Measurements from ENCODE around the gene ARHGAP33.
"Not testable (repeated sequence)": the region's sequence is repeated elsewhere in the genome, so short reads cannot be mapped to it uniquely, and the experiment has no call there.

ARHGAP33 gene

DNA sequence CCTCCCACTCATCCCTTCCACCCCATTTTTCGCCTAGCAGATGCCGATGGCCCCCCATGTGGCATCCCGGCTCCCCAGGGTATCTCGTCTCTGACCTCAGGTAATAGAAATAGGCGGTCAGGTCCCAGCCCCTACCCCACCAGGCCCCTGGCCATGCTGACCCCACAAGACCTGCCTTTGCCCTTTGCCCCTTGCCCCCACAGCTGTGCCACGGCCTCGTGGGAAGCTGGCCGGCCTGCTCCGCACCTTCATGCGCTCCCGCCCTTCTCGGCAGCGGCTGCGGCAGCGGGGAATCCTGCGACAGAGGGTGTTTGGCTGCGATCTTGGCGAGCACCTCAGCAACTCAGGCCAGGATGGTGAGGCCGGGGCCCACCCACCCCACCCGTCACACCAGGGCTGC is 5.4 kb downstream of the ARHGAP33 start:
- no peak for DNase-seq

DNA sequence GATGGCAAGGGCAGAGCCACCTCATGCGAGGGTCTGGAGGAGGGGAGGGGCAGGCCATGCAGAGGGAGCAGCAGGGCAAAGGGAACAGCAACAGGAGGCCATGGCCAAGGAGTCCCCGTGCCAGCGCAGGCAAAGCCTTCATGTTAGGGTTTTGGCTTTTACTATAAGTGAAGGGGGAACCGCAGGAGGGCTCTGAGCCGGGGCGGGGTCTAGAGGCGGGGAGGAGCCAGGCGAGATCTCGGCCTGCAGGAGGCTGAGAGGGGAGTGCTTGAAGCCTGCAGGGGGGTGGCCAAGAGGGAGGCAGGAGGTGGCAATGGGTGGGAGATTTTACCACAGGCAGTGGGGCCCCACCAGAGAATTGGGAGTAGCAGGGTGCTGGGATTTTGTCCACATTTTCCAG is 6.3 kb downstream of the ARHGAP33 start:
- DNase-seq, result no peak

DNA sequence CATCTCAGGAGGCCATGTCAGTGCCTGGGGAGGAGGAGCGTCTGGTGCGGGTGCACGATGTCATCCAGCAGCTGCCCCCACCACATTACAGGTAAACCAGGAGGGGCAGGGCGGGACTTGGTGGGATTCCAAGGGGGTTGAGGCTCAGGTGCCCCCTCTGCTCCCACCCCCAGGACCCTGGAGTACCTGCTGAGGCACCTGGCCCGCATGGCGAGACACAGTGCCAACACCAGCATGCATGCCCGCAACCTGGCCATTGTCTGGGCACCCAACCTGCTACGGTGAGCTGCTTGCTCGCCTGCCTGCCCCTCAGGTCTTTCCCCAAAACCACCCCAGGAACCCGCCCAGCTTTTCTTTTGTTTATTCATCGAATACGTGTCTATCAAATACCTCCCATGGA is 7.2 kb downstream of the ARHGAP33 start:
- no peak for DNase-seq

DNA sequence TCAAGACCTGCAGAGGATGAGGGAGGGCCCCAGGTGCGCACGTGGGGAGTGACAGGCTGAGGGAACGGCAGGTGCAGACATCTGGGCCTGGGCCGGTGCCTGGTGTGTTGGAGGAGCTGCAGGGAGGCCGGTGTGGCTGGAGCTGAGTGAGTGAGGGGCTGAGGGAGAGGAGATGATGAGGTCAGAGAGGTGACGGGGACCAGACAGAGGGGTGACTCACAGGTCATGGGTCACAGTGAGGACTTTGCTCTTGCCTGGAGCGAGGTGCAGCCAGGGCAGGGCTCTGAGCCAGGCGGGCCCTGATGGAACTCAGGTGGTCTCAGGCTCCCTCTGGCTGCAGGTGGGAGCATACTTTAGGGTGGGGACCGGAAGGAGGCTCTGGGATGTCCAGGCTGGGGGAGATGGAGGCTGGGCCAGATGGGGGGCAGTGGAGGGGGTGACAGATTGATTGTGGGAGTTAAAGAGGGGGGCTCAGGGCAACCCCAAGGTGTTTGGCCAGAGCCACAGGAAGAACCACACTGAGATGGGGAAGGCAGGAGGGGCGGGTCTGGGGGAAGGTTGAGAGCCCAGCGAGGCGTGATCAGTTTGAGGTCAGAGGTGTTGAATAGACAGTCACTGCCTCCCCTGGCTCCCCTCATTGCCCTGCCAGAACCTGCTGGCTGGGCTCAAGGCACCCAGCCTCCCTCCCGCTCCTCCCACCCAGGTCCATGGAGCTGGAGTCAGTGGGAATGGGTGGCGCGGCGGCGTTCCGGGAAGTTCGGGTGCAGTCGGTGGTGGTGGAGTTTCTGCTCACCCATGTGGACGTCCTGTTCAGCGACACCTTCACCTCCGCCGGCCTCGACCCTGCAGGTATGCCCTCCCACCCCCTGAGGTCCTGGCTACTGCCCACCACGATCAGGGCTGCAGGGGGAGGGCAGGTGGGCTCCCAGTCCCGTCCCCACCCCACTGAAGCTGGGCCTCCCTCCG is 8.4 kb downstream of the ARHGAP33 start:
- no peak for DNase-seq

DNA sequence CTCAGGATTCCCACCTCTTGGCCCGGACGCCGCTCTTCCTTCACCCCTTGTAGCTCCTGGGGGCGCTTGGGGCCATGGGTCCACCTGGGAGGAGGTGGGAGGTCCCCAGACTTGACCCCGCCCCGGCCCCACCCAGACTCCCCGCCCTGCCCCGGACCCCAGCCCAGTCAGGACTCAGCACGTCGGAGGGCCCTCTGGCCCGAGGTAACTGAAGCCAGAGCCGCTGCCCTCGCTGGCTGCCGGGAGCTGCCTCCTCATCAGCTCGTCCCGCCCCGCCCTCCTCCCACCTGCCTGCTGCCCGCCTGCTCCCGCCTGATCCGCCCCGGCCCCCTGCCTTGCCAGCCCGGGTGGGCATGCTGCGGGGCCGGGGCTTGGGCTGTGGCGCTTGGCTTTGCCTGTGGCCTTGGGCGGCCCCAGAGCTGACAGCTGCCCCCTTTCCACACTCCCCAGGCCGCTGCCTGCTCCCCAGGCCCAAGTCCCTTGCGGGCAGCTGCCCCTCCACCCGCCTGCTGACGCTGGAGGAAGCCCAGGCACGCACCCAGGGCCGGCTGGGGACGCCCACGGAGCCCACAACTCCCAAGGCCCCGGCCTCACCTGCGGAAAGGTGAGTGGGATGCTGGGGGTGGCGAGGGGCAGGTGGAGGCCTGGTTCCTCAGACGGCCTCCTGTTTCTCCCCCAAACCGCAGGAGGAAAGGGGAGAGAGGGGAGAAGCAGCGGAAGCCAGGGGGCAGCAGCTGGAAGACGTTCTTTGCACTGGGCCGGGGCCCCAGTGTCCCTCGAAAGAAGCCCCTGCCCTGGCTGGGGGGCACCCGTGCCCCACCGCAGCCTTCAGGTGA is 9.4 kb downstream of the ARHGAP33 start:
- no peak for DNase-seq

DNA sequence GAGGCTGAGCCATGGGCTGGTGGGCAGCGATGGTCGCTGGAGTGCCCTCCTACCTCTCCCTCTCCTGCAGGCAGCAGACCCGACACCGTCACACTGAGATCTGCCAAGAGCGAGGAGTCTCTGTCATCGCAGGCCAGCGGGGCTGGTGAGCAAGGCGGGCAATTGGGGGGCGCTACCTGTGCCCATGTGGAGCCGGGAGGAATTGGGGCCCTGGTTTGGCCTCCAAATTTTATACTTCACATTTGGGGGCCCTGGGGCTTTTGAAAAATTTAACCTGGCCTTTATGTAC is 9.9 kb downstream of the ARHGAP33 start:
- no peak for DNase-seq

DNA sequence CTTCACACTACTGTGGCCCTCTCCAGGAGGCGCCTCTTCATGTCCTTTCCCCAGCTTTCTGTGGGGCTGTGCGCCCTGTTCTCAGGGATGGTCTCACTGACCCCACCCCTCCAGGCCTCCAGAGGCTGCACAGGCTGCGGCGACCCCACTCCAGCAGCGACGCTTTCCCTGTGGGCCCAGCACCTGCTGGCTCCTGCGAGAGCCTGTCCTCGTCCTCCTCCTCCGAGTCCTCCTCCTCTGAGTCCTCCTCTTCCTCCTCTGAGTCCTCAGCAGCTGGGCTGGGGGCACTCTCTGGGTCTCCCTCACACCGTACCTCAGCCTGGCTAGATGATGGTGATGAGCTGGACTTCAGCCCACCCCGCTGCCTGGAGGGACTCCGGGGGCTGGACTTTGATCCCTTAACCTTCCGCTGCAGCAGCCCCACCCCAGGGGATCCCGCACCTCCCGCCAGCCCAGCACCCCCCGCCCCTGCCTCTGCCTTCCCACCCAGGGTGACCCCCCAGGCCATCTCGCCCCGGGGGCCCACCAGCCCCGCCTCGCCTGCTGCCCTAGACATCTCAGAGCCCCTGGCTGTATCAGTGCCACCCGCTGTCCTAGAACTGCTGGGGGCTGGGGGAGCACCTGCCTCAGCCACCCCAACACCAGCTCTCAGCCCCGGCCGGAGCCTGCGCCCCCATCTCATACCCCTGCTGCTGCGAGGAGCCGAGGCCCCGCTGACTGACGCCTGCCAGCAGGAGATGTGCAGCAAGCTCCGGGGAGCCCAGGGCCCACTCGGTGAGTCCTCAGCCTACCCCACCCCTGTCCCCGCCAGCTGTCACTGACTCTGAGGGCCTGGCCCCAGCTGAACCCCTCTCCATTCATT is 11.2 kb downstream of the ARHGAP33 start:
- no peak for DNase-seq

DNA sequence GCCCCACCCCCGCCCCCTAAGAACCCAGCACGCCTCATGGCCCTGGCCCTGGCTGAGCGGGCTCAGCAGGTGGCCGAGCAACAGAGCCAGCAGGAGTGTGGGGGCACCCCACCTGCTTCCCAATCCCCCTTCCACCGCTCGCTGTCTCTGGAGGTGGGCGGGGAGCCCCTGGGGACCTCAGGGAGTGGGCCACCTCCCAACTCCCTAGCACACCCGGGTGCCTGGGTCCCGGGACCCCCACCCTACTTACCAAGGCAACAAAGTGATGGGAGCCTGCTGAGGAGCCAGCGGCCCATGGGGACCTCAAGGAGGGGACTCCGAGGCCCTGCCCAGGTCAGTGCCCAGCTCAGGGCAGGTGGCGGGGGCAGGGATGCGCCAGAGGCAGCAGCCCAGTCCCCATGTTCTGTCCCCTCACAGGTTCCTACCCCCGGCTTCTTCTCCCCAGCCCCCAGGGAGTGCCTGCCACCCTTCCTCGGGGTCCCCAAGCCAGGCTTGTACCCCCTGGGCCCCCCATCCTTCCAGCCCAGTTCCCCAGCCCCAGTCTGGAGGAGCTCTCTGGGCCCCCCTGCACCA is 11.9 kb downstream of the ARHGAP33 start:
- DNase-seq, result no peak

DNA sequence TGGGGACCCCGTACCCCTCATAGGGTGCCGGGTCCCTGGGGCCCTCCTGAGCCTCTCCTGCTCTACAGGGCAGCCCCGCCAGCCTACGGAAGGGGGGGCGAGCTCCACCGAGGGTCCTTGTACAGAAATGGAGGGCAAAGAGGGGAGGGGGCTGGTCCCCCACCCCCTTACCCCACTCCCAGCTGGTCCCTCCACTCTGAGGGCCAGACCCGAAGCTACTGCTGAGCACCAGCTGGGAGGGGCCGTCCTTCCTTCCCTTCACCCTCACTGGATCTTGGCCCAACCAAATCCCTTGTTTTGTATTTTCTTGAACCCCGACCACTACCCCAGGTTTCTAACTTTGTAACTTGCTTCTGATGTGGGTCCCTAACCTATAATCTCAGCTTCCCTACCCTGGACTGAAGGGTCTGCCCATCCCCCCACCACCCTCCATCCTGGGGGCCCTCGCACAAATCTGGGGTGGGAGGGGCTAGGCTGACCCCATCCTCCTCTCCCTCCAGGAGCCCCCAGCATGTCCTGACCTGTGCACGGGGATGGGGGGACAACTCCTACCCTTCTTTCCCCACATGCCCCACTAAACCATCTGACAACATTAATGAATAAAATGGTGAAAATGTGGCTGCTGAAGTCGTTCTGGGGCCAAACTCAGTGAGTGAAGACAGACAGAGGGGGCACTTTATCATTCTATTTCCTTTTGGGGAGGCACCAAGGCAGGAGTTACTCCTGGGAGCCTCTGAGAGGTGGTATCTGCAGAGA is 13.0 kb downstream of the ARHGAP33 start:
- no peak for DNase-seq

DNA sequence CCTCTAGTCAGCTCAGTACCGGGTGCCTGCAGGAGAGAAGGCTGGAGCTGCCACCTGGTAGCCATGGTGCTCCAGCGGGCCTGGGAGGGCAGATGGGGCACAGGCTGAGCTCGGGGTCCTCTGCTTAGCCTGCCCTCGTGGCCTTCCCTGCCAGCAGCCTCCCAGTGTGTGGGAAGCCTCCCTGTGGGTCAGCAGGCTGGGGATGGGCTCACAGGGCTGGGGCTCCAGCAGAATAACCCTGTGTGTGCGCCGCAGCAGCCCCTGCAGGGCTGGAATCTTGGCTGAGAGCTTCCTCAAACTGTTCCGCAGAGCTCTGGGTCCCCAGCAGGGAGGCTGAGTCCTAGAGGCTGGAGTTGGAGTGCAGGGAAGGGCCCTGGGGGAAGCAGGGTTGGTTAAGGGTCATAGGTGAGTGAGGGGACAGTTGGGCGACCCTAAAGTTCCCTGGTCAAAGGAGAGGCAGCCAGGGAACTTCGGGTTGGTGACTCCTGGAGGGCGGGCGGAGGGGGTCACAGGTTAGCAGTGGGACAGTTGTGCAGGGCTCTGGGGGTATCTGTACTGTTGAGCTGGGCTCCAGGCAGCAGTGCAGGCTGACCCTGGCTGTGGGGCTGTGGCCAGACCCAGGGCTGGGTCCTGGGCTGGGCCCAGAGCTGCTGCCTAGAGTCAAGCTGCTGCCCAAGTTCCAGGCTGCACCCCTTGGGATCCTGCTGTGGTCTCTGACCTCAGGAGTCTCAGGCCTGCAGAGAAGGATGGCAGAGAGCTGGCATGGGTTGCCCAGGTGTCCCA is 14.0 kb downstream of the ARHGAP33 start:
- no peak for DNase-seq

DNA sequence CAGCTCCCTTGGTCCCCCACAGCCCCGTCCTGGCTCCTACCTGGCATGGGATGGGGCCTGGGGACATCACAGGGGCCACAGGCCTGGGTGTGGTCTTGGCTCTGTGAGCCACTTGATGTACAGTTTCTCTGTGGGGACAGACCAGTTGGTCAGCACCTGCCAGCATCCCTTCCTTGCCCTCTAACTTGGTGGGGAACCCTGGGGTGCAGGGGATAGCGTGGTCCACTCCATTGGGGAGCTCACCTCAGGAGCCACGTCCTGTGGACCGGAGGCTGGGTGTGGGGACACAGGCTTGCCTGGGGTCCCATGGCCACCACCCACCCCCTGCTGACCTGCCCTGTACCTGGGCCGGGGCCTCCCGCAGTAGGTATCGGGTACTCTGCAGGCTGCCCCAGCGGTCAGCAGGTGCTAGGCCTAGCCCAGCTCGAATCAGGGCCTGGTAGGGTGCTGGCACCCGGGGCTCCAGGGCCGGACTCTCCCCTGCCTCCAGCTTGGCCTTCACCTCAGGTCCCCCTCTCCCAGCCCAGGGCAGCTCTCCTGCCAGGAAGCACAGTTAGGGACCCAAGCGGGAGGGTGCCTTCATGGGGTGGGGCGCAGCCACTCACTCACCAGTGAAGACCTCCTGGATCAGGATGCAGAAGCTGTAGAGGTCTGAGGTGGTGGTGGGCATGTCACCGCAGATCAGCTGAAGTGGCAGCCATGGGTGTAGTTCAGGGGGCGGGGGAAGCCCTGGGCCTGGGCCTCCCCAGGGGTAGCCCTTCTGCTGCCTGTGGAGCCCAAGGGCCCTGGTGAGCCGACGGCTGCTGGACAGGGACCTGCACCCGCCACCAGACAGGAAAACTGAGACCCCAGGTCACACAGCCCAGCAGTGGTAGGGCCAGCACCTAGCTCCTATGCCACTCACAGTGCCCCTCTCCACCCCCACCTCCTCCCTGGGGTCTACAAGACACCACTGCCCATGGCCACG is 14.9 kb downstream of the ARHGAP33 start:
- no peak for DNase-seq

DNA sequence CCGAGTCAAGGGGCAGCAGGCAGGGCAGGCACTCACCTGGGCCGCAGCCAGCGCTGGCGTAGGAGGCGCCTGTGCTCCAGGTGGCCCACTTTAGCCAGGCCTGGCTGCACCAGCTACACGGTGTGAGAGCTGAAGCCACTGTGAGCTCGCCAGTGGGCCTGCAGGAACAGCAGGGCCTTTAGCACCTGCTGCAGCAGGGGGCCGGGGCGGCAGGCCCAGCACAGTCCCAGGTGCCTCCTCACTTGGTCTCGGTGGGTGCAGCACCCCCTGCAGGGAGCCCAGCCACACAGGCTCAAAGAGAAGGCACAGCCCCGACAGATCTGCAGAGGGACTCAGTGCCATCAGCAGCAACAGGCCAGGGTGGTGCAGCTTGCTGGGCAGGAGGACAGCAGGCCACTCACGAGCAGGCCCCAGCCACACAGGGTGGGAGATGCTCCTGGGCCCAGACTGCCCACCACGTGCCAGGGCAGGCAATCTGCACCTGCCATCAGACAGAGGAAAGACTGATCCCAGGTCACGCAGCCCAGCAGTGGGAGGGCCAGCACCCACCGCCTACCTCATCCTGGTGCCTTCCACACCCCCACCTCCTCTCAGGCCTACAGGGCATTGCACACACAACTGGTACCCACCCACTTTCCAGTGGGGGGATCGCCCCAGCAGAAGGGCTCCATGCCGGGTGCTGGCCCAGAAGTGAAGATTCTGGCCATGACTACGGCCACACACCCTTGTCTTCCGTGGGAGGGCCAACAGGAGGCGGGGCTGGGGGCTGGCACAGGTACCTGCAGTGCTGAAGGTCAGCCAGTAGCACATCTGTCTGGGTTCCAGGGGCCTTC is 15.8 kb downstream of the ARHGAP33 start:
- DNase-seq, result no peak

DNA sequence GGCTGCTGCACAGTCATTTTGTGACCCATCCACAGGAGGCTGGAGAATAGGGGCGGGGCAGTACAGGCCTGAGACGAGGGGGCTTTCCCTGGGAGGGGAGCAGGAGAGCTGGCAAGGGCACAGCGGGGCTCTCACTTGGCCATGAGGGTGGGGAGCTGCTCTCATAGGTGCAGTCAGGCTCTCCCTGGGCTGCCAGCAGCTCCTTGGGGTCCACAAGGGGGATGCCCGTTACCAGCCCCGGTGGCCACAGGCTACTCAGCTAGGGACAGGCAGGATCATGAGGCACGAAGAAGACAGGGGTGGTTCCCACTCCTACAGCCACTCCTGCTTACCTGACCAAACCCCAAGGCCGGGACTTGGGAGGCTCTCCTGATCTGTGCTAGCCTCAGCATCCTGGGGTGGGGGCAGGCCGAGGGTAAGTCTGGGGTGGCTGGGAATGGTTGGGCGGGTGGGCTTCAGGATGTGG is 16.5 kb downstream of the ARHGAP33 start:
- DNase-seq, result no peak

DNA sequence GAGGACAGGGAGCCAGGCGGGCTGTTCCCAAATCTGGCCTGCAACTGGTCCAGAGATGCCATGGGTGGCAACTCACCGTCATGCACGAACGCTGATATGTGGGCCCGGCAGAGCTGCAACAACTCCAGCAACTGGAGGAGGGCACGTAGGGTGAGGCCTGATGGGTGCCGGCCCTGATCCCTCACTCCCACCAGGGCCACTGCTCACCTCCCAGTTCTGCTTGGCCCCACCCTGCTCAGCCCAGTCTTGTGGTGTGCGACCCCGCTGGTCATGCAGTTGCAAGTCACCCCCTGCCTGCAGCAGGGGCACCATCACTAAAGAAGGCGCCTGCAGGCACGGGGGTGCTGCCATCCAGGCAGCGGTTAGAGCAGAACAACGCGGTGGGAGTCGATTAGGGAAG is 16.9 kb downstream of the ARHGAP33 start:
- DNase-seq, result no peak

DNA sequence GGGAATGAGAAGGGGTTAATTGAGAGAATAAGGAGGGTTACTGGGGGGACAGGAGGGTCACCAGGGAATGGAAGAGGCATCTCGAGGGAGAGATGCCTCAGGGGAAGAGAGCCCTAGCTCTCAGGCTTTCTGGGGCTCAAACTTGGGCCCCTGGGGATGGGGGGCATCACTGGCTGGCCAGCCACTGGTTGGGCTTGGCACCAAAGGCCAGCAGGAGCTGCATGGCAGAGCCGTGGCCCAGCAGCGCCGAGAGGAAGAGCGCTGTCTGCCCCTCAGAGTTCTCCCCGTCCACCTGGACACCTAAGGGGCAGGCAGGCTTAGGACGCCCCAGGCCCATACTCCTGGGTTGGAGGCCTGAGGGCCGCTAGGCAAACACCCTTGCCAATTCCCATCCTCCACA is 17.5 kb downstream of the ARHGAP33 start:
- no peak for DNase-seq

DNA sequence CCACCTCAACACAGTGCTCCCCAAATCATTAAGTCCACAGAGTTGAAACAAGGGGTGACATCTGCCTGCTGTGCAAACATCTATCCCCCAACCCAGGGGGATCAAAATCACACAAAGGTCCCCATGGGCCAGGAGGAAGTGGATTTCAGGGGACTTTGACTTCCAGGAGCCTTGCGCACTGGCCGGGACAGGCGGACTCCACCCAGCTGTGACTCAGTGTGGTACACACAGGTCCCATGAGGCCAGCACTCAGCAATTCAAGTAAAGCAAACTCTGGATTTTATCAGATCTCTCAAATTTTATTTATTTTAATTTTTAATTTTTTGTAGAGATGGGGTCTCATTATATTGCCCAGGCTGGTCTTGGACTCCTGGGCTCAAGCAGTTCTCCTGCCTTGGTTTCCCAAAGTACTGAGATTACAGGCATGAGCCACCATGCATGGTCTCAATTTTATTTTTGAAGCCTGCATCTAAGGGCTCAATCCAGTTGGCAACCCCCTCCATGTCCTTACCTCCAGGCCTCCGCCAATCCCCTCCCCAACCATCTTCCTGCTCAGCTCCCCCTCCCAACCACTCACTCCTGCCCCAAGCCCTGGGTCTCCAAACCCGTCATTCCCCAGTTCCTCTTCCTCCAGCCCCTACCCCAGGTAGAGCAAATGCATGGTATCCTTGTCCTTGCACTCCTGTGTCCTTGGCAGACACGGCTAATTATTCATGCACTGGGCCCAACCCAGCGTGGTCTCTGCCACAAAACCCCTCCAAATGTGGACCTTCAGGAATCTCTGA is 18.2 kb downstream of the ARHGAP33 start:
- DNase-seq, result no peak

DNA sequence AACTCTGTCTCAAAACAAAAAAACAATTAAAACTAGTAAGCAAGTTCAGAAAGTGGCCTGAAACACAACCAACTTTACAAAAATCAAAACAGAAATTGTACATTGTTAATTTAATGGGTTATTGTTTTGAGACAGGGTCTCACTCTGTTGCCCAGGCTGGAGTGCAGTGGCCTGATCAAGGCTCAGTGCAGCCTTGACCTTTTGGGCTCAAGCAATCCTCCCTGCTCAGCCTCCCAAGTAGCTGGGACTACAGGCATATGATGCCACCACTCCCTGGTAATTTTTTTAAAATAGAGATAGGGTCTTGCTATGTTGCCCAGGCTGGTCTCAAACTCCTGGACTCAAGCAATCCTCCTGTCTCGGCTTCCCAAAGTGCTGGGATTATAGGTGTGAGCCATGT is 20.2 kb downstream of the ARHGAP33 start:
- DNase-seq, result not testable (repeated sequence)

Measured in activated CD8-positive, alpha-beta memory T cell treated with anti-CD3 and anti-CD28 coated beads, Interleukin-2, amount 50 U/mL, for 48 hours (primary cell).